Erythroblast (primary cell): ENCODE data around the gene TAF6L.

Experiments
- GATA1 ChIP-seq: IDR thresholded peaks from 2 replicates; pipeline ENCODE4 v1.6.1; 2011; ENCODE audit warnings: low read depth, mild to moderate bottlenecking, control low read depth, low read length, moderate library complexity
- POLR2A ChIP-seq: IDR thresholded peaks from 2 replicates; pipeline ENCODE4 v1.6.1; 2011; ENCODE audit warnings: mild to moderate bottlenecking, low read length

GRCh38 chr11:62727872-62728170 lies 43.4 kb upstream of the TAF6L start:
- TF ChIP-seq POLR2A (no peak), GATA1 (no peak)
